ENCODE results near the gene SRCIN1.
"Not testable (repeated sequence)": the region's sequence is repeated elsewhere in the genome, so short reads cannot be mapped to it uniquely, and the experiment has no call there.

The SRCIN1 gene

GRCh38 chr17:38545531-38546225 lies 60.1 kb downstream of the SRCIN1 start:
- DNase-seq (ENCODE audit: low read depth, low spot score), result no peak

GRCh38 chr17:38544839-38545209 lies 60.9 kb downstream of the SRCIN1 start:
- no peak for DNase-seq (ENCODE audit: low read depth, low spot score)

- DNase-seq (ENCODE audit: low read depth, low spot score), result no peak
These were observed 61.4 kb downstream of the SRCIN1 start for GRCh38 chr17:38544175-38544838.

GRCh38 chr17:38543403-38544174 lies 62.2 kb downstream of the SRCIN1 start:
- no peak for DNase-seq (ENCODE audit: low read depth, low spot score)

GRCh38 chr17:38542286-38542685 lies 63.5 kb downstream of the SRCIN1 start:
- DNase-seq (ENCODE audit: low read depth, low spot score), result no peak

- no peak for DNase-seq (ENCODE audit: low read depth, low spot score)
These were observed 64.5 kb downstream of the SRCIN1 start for GRCh38 chr17:38541281-38541680.

GRCh38 chr17:38540514-38541045 lies 65.2 kb downstream of the SRCIN1 start:
- no peak for DNase-seq (ENCODE audit: low read depth, low spot score)

GRCh38 chr17:38539386-38539785 lies 66.4 kb downstream of the SRCIN1 start:
- DNase-seq (ENCODE audit: low read depth, low spot score), result no peak

- no peak for DNase-seq (ENCODE audit: low read depth, low spot score)
These were observed 66.8 kb downstream of the SRCIN1 start for GRCh38 chr17:38538906-38539305.

GRCh38 chr17:38536661-38537060 lies 69.1 kb downstream of the SRCIN1 start:
- no peak for DNase-seq (ENCODE audit: low read depth, low spot score)

- no peak for DNase-seq (ENCODE audit: low read depth, low spot score)
These were observed 69.9 kb downstream of the SRCIN1 start for GRCh38 chr17:38535886-38536285.

- DNase-seq (ENCODE audit: low read depth, low spot score), result no peak
These were observed 71.3 kb downstream of the SRCIN1 start for GRCh38 chr17:38534498-38534885.

- no peak for DNase-seq (ENCODE audit: low read depth, low spot score)
These were observed 71.8 kb downstream of the SRCIN1 start for GRCh38 chr17:38533866-38534497.

GRCh38 chr17:38533241-38533640 lies 72.5 kb downstream of the SRCIN1 start:
- no peak for DNase-seq (ENCODE audit: low read depth, low spot score)

- no peak for DNase-seq (ENCODE audit: low read depth, low spot score)
These were observed 73.3 kb downstream of the SRCIN1 start for GRCh38 chr17:38532451-38532850.

- DNase-seq (ENCODE audit: low read depth, low spot score), result not testable (repeated sequence)
These were observed 74.0 kb downstream of the SRCIN1 start for GRCh38 chr17:38531761-38532160.

GRCh38 chr17:38530856-38531255 lies 74.9 kb downstream of the SRCIN1 start:
- not testable (repeated sequence) for DNase-seq (ENCODE audit: low read depth, low spot score)

GRCh38 chr17:38528141-38528540 lies 77.6 kb downstream of the SRCIN1 start:
- not testable (repeated sequence) for DNase-seq (ENCODE audit: low read depth, low spot score)

GRCh38 chr17:38526526-38526925 lies 79.2 kb downstream of the SRCIN1 start:
- DNase-seq (ENCODE audit: low read depth, low spot score), result not testable (repeated sequence)

- no peak for DNase-seq (ENCODE audit: low read depth, low spot score)
These were observed 93.2 kb downstream of the SRCIN1 start for GRCh38 chr17:38512473-38513058.
